Measurements from ENCODE around the gene TSPAN6. TPM values are rescaled to one million over a fixed set of nuclear protein-coding genes. Genes with fewer than 3 reads are reported as not detected.

The TSPAN6 gene
- total RNA-seq, 1 experiment from 2014 or later: 52.2 TPM

- Histone ChIP-seq H3K4me1 (replicated peaks; ENCODE audit: insufficient read depth) (peaks cover 14% of the 10 kb centered on the region; the same call in 1 of the 2 replicates), H3K27me3 (ENCODE audit: insufficient read depth, low read depth) (no peaks in the 10 kb centered on the region), H3K9me3 (ENCODE audit: insufficient read depth, low read depth) (no peaks in the 10 kb centered on the region), H3K4me3 (no peak overlapping the region), H2AFZ (no peak overlapping the region), H3F3A (ENCODE audit: insufficient read depth, low read depth) (no peaks in the 10 kb centered on the region), H3K36me3 (ENCODE audit: low read depth) (0 out of 2 replicates have a peak, but pooled peaks cover 4% of the 10 kb centered on the region), H3K4me2 (no peak overlapping the region), H3K9me2 (ENCODE audit: insufficient read depth) (no peaks in the 10 kb centered on the region), H4K20me1 (ENCODE audit: insufficient read depth) (no peaks in the 10 kb centered on the region), H3K79me2 (ENCODE audit: low read depth) (0 out of 2 replicates have a peak, but pooled peaks cover 6% of the 10 kb centered on the region), H3K27ac (no peak overlapping the region)
- BruUV-seq (replicated peaks): no TSS peak
- ChIA-PET POLR2A (ENCODE audit: unreplicated experiment) (interaction anchor here (0.6 kb wide), 1 partner anchor 22 kb away, joined by 3 read pairs; no protein-coding TSS in a partner anchor), CTCF (interaction anchor here (0.6 kb wide), 1 partner anchor 213 kb away, joined by 5 read pairs; no protein-coding TSS in a partner anchor)
- TF ChIP-seq EZH2 (IDR thresholded peaks at IDR 0.05; ENCODE audit: low read depth) (no peak), CTCF (conservative IDR thresholded peaks at IDR 0.05) (no peak)
- intact Hi-C loops (cut with micrococcal nuclease; ENCODE audit: unreplicated experiment): no loop called here
- DNase-seq: peak in 1 of 2 experiments; percentile 41
Measured at GRCh38 chrX:100658941-100659381, 22.4 kb upstream of the TSPAN6 start.

- H3K4me2 ChIP-seq: no peak overlapping the region
- peaks cover 15% of the 10 kb centered on the region; the same call in 1 of the 2 replicates for H3F3A ChIP-seq (ENCODE audit: insufficient read depth, low read depth)
- DNase-seq: no peak
- CTCF ChIA-PET: interaction anchor here (0.6 kb wide), 1 partner anchor 17 kb away, joined by 4 read pairs; no protein-coding TSS in a partner anchor
- intact Hi-C loops (cut with micrococcal nuclease; ENCODE audit: unreplicated experiment): no loop called here
- no peak overlapping the region for H3K4me3 ChIP-seq
- H3K36me3 ChIP-seq (ENCODE audit: low read depth): 0 out of 2 replicates have a peak, but pooled peaks cover 17% of the 10 kb centered on the region
- H2AFZ ChIP-seq: no peak overlapping the region
- BruUV-seq (replicated peaks): no TSS peak
- no peaks in the 10 kb centered on the region; the same call in 1 of the 2 replicates for H4K20me1 ChIP-seq (ENCODE audit: insufficient read depth)
- H3K79me2 ChIP-seq (ENCODE audit: low read depth): 0 out of 2 replicates have a peak, but pooled peaks cover 6% of the 10 kb centered on the region
- POLR2A ChIA-PET (ENCODE audit: unreplicated experiment): no interaction called here
- no peaks in the 10 kb centered on the region for H3K9me2 ChIP-seq (ENCODE audit: insufficient read depth)
- H3K4me1 ChIP-seq (replicated peaks; ENCODE audit: insufficient read depth): peaks cover 29% of the 10 kb centered on the region
- TF ChIP-seq EZH2 (IDR thresholded peaks at IDR 0.05; ENCODE audit: low read depth) (no peak), CTCF (conservative IDR thresholded peaks at IDR 0.05) (no peak; the same call in 1 of the 2 replicates)
- H3K9me3 ChIP-seq (ENCODE audit: insufficient read depth, low read depth): no peaks in the 10 kb centered on the region
- H3K27me3 ChIP-seq (ENCODE audit: insufficient read depth, low read depth): no peaks in the 10 kb centered on the region
- H3K27ac ChIP-seq: no peak overlapping the region
Measured at GRCh38 chrX:100654261-100654660, 17.7 kb upstream of the TSPAN6 start.

- Histone ChIP-seq H3K27me3 (ENCODE audit: insufficient read depth, low read depth) (no peaks in the 10 kb centered on the region), H3K4me3 (no peak overlapping the region), H3K9me2 (ENCODE audit: insufficient read depth) (no peaks in the 10 kb centered on the region), H3F3A (ENCODE audit: insufficient read depth, low read depth) (peaks cover 32% of the 10 kb centered on the region; the same call in 1 of the 2 replicates), H2AFZ (no peak overlapping the region), H4K20me1 (ENCODE audit: insufficient read depth) (no peaks in the 10 kb centered on the region; the same call in 1 of the 2 replicates), H3K9me3 (ENCODE audit: insufficient read depth, low read depth) (no peaks in the 10 kb centered on the region), H3K36me3 (ENCODE audit: low read depth) (peaks cover 28% of the 10 kb centered on the region; the same call in 1 of the 2 replicates), H3K79me2 (ENCODE audit: low read depth) (peaks cover 7% of the 10 kb centered on the region), H3K4me2 (no peak overlapping the region), H3K27ac (no peak overlapping the region), H3K4me1 (replicated peaks; ENCODE audit: insufficient read depth) (peaks cover 40% of the 10 kb centered on the region)
- intact Hi-C loops (cut with micrococcal nuclease; ENCODE audit: unreplicated experiment): no loop called here
- TF ChIP-seq EZH2 (IDR thresholded peaks at IDR 0.05; ENCODE audit: low read depth): no peak
- no peak for TF ChIP-seq CTCF (conservative IDR thresholded peaks at IDR 0.05)
- no TSS peak for BruUV-seq (replicated peaks)
- DNase-seq: no peak
- CTCF ChIA-PET: no interaction called here
- POLR2A ChIA-PET (ENCODE audit: unreplicated experiment): no interaction called here
Measured at GRCh38 chrX:100652266-100652665, 15.7 kb upstream of the TSPAN6 start.

All from PC-9 (cell line).